ENCODE measurements around the gene FIGN. TPM values are rescaled to one million over a fixed set of nuclear protein-coding genes. Genes with fewer than 3 reads are reported as not detected.

Gene FIGN
- total and polyA plus RNA-seq, 8 donors, result 4.9 to 8.2 (median 6.4) TPM

DNA sequence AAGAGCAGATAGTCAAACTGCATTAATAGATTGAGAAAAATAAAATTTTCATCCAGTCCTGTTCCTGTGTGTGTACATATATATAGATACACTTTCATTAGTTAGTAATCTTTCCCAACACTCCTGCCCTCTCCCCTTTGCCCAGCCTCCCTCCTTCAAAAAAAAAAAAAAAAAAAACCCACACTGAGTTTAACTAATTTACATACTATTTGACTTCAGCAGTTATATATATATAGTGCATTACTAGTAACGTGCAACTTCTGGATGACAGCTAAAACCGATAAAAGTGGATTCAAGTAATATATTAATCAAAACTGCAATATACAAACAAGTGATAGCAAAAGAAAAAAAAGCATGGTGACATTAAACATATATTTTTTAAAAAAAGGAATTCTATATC is 1.4 kb downstream of the FIGN start:
- Histone ChIP-seq H3K4me3 (peak overlapping the region; percentile 40 to 53), H3K9me3 (no peaks in the 10 kb centered on the region), H3K27ac (peak overlapping the region in 1 of 2 donors; percentile 88), H3K4me1 (no peaks in the 10 kb centered on the region), H3K27me3 (peaks cover 9 to 51% of the 10 kb centered on the region in 2 donors), H3K36me3 (no peaks in the 10 kb centered on the region)
- no peak for ATAC-seq
- no peak for TF ChIP-seq CTCF (IDR thresholded peaks at IDR 0.05)
- DNase-seq, result no peak
- intact Hi-C loops (cut with DNase I), result no loop called here

DNA sequence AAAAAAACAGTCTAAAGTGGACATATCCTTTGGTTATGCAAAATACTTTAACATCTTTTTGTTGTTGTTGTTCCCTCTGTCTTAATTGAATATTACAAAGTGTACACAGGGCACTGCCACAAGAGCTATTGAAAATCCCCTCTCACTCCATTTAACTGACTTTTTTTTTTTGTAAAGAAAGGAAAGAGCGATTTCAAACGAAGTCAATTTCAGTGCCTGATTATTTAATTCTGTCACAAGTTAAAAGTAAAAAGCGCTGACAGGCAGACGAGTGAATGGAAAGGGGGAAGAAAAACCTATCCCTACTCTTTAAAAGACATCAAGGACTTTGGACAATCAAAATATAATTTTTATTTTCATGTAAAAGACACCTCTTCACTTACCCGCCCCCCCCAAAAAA is 1.9 kb downstream of the FIGN start:
- Histone ChIP-seq H3K9me3 (no peaks in the 10 kb centered on the region), H3K4me3 (peak overlapping the region; percentile 40 to 53), H3K36me3 (no peaks in the 10 kb centered on the region), H3K27me3 (peaks cover 9 to 51% of the 10 kb centered on the region in 2 donors), H3K27ac (peak overlapping the region in 1 of 2 donors; percentile 57), H3K4me1 (no peaks in the 10 kb centered on the region)
- intact Hi-C loops (cut with DNase I), result no loop called here
- DNase-seq, result no peak
- no peak for ATAC-seq
- TF ChIP-seq CTCF (IDR thresholded peaks at IDR 0.05), result no peak

DNA sequence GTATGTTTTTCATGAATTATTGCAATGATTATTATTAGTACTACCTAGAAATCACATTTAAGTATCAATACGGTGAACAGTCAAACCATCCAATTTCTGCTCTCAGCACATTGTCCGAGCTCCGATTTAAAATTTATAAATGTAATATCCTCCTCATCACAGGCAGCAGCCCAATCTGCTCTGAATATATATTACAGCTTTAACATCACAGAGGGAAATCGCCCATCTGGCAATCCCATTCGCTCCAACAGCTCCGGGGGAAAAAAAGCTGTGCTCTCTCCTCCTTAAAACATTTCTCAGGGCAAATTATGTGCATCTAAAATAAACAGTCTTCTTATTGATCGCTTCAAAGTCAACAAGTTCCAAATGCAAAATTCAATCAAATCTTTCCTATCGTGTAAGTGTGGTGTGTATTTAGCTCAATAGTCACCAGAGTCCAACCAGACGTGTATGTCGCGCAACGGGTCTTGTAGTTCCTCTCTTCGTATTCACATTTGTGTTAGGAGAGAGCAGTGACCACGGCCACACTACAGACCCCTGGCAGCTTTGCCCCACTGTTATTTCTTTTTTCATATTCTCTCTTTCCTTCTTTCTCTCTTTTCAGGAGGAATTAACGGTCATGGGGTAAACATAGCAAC is 2.4 kb downstream of the FIGN start:
- H3K27ac ChIP-seq, result peak overlapping the region in 1 of 2 donors; percentile 57
- ATAC-seq (no peak), DNase-seq (no peak)
- peak overlapping the region; percentile 40 to 53 for H3K4me3 ChIP-seq
- TF ChIP-seq CTCF (IDR thresholded peaks at IDR 0.05), result no peak
- no peaks in the 10 kb centered on the region for H3K9me3 ChIP-seq
- H3K4me1 ChIP-seq, result no peaks in the 10 kb centered on the region
- intact Hi-C loops (cut with DNase I), result no loop called here
- H3K36me3 ChIP-seq, result no peaks in the 10 kb centered on the region
- peaks cover 9 to 51% of the 10 kb centered on the region in 2 donors for H3K27me3 ChIP-seq

- DNase-seq, result no peak
- Histone ChIP-seq H3K27ac (peak overlapping the region in 1 of 2 donors; percentile 57), H3K36me3 (no peaks in the 10 kb centered on the region), H3K27me3 (peaks cover 5 to 46% of the 10 kb centered on the region in 2 donors), H3K4me3 (peak overlapping the region; percentile 0 to 40), H3K9me3 (no peaks in the 10 kb centered on the region), H3K4me1 (peaks cover 0 to 2% of the 10 kb centered on the region in 2 donors)
- ATAC-seq, result no peak
- intact Hi-C loops (cut with DNase I), result no loop called here
- TF ChIP-seq CTCF (IDR thresholded peaks at IDR 0.05), result no peak
Measured at GRCh38 chr2:163732727-163733126, 3.1 kb downstream of the FIGN start.

DNA sequence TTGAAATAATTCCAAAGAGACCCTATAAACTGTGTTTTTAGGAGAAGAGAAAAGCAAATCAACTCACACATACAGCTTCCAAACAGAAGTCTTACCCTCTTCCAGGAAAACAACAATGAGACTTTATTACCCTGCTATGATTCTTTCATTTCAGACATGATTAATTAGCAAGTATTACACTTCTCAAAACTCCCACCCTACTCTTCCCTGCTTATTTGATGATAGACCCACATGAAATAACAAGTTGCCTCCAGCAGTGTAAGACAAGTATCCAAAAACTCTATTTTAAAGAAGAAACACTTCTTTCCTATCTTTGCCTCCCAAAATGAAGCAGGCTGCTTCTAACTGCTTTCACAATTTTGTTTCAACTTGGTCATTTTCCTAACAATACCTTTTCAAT is 4.1 kb downstream of the FIGN start:
- ATAC-seq (no peak), DNase-seq (no peak)
- no peak for TF ChIP-seq CTCF (IDR thresholded peaks at IDR 0.05)
- H3K4me3 ChIP-seq, result no peak overlapping the region
- H3K9me3 ChIP-seq, result no peaks in the 10 kb centered on the region
- peaks cover 0 to 36% of the 10 kb centered on the region in 2 donors for H3K27me3 ChIP-seq
- intact Hi-C loops (cut with DNase I), result no loop called here
- H3K4me1 ChIP-seq, result peaks cover 0 to 8% of the 10 kb centered on the region in 2 donors
- H3K36me3 ChIP-seq, result no peaks in the 10 kb centered on the region
- H3K27ac ChIP-seq, result peak overlapping the region in 1 of 2 donors; percentile 57
